PC-9 (cell line): ENCODE data around the gene NDE1. TPM values are rescaled to one million over a fixed set of nuclear protein-coding genes. Genes with fewer than 3 reads are reported as not detected.
"Not testable (repeated sequence)": the region's sequence is repeated elsewhere in the genome, so short reads cannot be mapped to it uniquely, and the experiment has no call there.

Experiments used
- BruUV-seq: library from RNA; stranded (reverse); fragments of 400-500 nt; replicated peaks from 2 replicates; lab custom pipeline; 2021; lab: Mats Ljungman, UMichigan
- CTCF ChIA-PET: fragments of 300-600 bp; sonication (Branson Sonifier 250); formaldehyde crosslinking; loops from one replicate; lab custom pipeline; 2022; ENCODE audit warnings: antibody characterized with exemption; lab: Charles Lee
- POLR2A ChIA-PET: fragments of 300-600 bp; sonication (Branson Sonifier 250); formaldehyde crosslinking; loops from one replicate; lab custom pipeline; 2022; ENCODE audit warnings: antibody characterized with exemption; ENCODE audit not compliant: unreplicated experiment; lab: Charles Lee
- DNase-seq, 2 experiments: peaks; one replicate each; pipeline versions ENCODE4 v3.0.0 to v3.0.0-alpha.2; 2015 to 2022; ENCODE audit warnings: mixed read lengths in 1 of 2
- H2AFZ ChIP-seq: fragments of 200-600 bp; sonication (generic); 2 replicates; pipeline ENCODE4 v1.8.1; 2017; ENCODE audit warnings: antibody characterized with exemption
- H3F3A ChIP-seq: fragments of 200-600 bp; sonication (generic); 2 replicates; pipeline ENCODE4 v1.8.1; 2017; ENCODE audit warnings: antibody characterized with exemption, mild to moderate bottlenecking, low read depth; ENCODE audit not compliant: insufficient read depth
- H3K27ac ChIP-seq: fragments of 200-600 bp; sonication (generic); 2 replicates; pipeline ENCODE4 v1.6.1; 2016; ENCODE audit warnings: mixed run types
- H3K27me3 ChIP-seq: fragments of 200-600 bp; sonication (generic); 2 replicates; pipeline ENCODE4 v1.6.1; 2016; ENCODE audit warnings: low read depth, mixed run types; ENCODE audit not compliant: insufficient read depth
- H3K36me3 ChIP-seq: fragments of 200-600 bp; sonication (generic); 2 replicates; pipeline ENCODE4 v1.6.1; 2016; ENCODE audit warnings: low read depth, mixed run types
- H3K4me1 ChIP-seq: fragments of 200-600 bp; sonication (generic); replicated peaks from 2 replicates; pipeline ENCODE4 v1.6.1; 2016; ENCODE audit warnings: mixed run types; ENCODE audit not compliant: insufficient read depth
- H3K4me2 ChIP-seq: fragments of 200-600 bp; sonication (generic); 2 replicates; pipeline ENCODE4 v1.6.1; 2017; ENCODE audit warnings: mixed run types
- H3K4me3 ChIP-seq: fragments of 200-600 bp; sonication (generic); 2 replicates; pipeline ENCODE4 v1.6.1; 2016; ENCODE audit warnings: mixed run types
- H3K79me2 ChIP-seq: fragments of 200-600 bp; sonication (generic); 2 replicates; pipeline ENCODE4 v1.6.1; 2017; ENCODE audit warnings: low read depth, mixed run types
- H3K9me2 ChIP-seq: fragments of 200-600 bp; sonication (generic); 2 replicates; pipeline ENCODE4 v1.8.1; 2017; ENCODE audit warnings: mild to moderate bottlenecking; ENCODE audit not compliant: insufficient read depth
- H3K9me3 ChIP-seq: fragments of 200-600 bp; sonication (generic); 2 replicates; pipeline ENCODE4 v1.8.1; 2016; ENCODE audit warnings: low read depth; ENCODE audit not compliant: insufficient read depth
- H4K20me1 ChIP-seq: fragments of 200-600 bp; sonication (generic); 2 replicates; pipeline ENCODE4 v1.8.1; 2017; ENCODE audit not compliant: insufficient read depth
- CTCF ChIP-seq: fragments of 200-600 bp; sonication (generic); conservative IDR thresholded peaks from 2 replicates; pipeline ENCODE4 v1.6.1; 2017; ENCODE audit warnings: mixed run types, antibody characterized with exemption, mild to moderate bottlenecking, moderate library complexity
- EZH2 ChIP-seq: fragments of 200-600 bp; sonication (generic); IDR thresholded peaks from 2 replicates; pipeline ENCODE4 v1.8.0; 2017; ENCODE audit warnings: antibody characterized with exemption, low read depth
- intact Hi-C: fragments of 100-400 bp; cut with micrococcal nuclease; formaldehyde crosslinking; loops from one replicate; pipeline ENCODE4 v1.10.0; 2022; ENCODE audit not compliant: unreplicated experiment
- total RNA-seq: library from RNA; stranded (reverse); gene quantifications from 2 replicates; pipeline ENCODE4 v1.2.3, GENCODE V29; 2021

The NDE1 gene
- total RNA-seq, 1 experiment from 2014 or later: 119 TPM

GRCh38 chr16:15646557-15647293 is 3.3 kb upstream of the NDE1 start:
- H3K4me2 ChIP-seq, H4K20me1 ChIP-seq, intact Hi-C loops, H3K9me3 ChIP-seq, H3K9me2 ChIP-seq, H3K36me3 ChIP-seq, BruUV-seq, DNase-seq, H3K27me3 ChIP-seq, CTCF ChIA-PET, H3K4me3 ChIP-seq, H2AFZ ChIP-seq, H3K27ac ChIP-seq: not testable (repeated sequence)
- Histone ChIP-seq H3F3A (peaks cover 40% of the 10 kb centered on the region), H3K4me1 (peaks cover 34% of the 10 kb centered on the region), H3K79me2 (peaks cover 20% of the 10 kb centered on the region)
- POLR2A ChIA-PET: interaction anchor here (0.5 kb wide), 1 partner anchor 1163 kb away, joined by 4 read pairs; no protein-coding TSS in a partner anchor

GRCh38 chr16:15647294-15648014 is 2.6 kb upstream of the NDE1 start:
- Histone ChIP-seq H3K9me2 (no peaks in the 10 kb centered on the region), H2AFZ (no peak overlapping the region), H3K36me3 (no peaks in the 10 kb centered on the region), H3K4me2 (no peak overlapping the region), H3K27me3 (no peaks in the 10 kb centered on the region), H3F3A (peaks cover 33% of the 10 kb centered on the region), H3K4me1 (peaks cover 33% of the 10 kb centered on the region; the same call in 1 of the 2 replicates), H3K4me3 (no peak overlapping the region), H4K20me1 (no peaks in the 10 kb centered on the region), H3K9me3 (no peaks in the 10 kb centered on the region), H3K79me2 (peaks cover 23% of the 10 kb centered on the region), H3K27ac (no peak overlapping the region)
- intact Hi-C loops: no loop called here
- TF ChIP-seq CTCF (no peak), EZH2 (no peak)
- no peak for DNase-seq
- ChIA-PET POLR2A (interaction anchor here (0.8 kb wide), 1 partner anchor 25 kb away, joined by 7 read pairs; no protein-coding TSS in a partner anchor), CTCF (interaction anchor here (0.6 to 0.7 kb wide), 2 partner anchors 45 to 80 kb away, joined by 3 to 5 read pairs; no protein-coding TSS in a partner anchor)
- BruUV-seq: no TSS peak

GRCh38 chr16:15648135-15648730 is 1.8 kb upstream of the NDE1 start:
- no peaks in the 10 kb centered on the region; the same call in 1 of the 2 replicates for H4K20me1 ChIP-seq
- ChIA-PET POLR2A (interaction anchor here (0.8 kb wide), 1 partner anchor 24 kb away, joined by 7 read pairs; no protein-coding TSS in a partner anchor), CTCF (interaction anchor here (0.6 to 0.7 kb wide), 2 partner anchors 44 to 79 kb away, joined by 3 to 5 read pairs; no protein-coding TSS in a partner anchor)
- H3K9me2 ChIP-seq: no peaks in the 10 kb centered on the region
- no peaks in the 10 kb centered on the region for H3K36me3 ChIP-seq
- no peak for DNase-seq
- no peak for TF ChIP-seq CTCF
- TF ChIP-seq EZH2: no peak
- no peaks in the 10 kb centered on the region for H3K27me3 ChIP-seq
- intact Hi-C loops: no loop called here
- H3K79me2 ChIP-seq: peaks cover 31% of the 10 kb centered on the region
- BruUV-seq: no TSS peak
- H2AFZ ChIP-seq: no peak overlapping the region
- H3F3A ChIP-seq: peaks cover 30% of the 10 kb centered on the region
- no peak overlapping the region for H3K4me2 ChIP-seq
- H3K27ac ChIP-seq: no peak overlapping the region
- H3K4me3 ChIP-seq: no peak overlapping the region
- H3K4me1 ChIP-seq: peaks cover 33% of the 10 kb centered on the region; the same call in 1 of the 2 replicates
- H3K9me3 ChIP-seq: no peaks in the 10 kb centered on the region

- intact Hi-C loops, H3K27ac ChIP-seq, H4K20me1 ChIP-seq, DNase-seq, H3K27me3 ChIP-seq, H3K9me2 ChIP-seq, H3K9me3 ChIP-seq, CTCF ChIA-PET, POLR2A ChIA-PET, H3K36me3 ChIP-seq: not testable (repeated sequence)
- Histone ChIP-seq H2AFZ (peak overlapping the region; percentile 74), H3K4me1 (peaks cover 26% of the 10 kb centered on the region; the same call in 1 of the 2 replicates), H3K4me2 (peak overlapping the region; percentile 82), H3K4me3 (peak overlapping the region; percentile 85), H3F3A (peaks cover 25% of the 10 kb centered on the region), H3K79me2 (peaks cover 41% of the 10 kb centered on the region)
- TSS peak; percentile 97 for BruUV-seq
These were observed 734 bp upstream of the NDE1 start for GRCh38 chr16:15649311-15649710.
